ENCODE results near the gene DIPK1C. TPM values are rescaled to one million over a fixed set of nuclear protein-coding genes. Genes with fewer than 3 reads are reported as not detected.

Gene DIPK1C
- total RNA-seq, 1 donor from 2014 or later = not detected

GRCh38 chr18:74482697-74483096 lies 25.6 kb upstream of the DIPK1C start:
- H3K4me3 ChIP-seq (ENCODE audit: low read depth, low read length) = no peak overlapping the region
- DNase-seq (ENCODE audit: low read depth) = no peak
- TF ChIP-seq CTCF (conservative IDR thresholded peaks at IDR 0.05; ENCODE audit: low read depth, low read length) = no peak

GRCh38 chr18:74480149-74480651 lies 23.1 kb upstream of the DIPK1C start:
- TF ChIP-seq CTCF (conservative IDR thresholded peaks at IDR 0.05; ENCODE audit: low read depth, low read length) = no peak
- no peak overlapping the region for H3K4me3 ChIP-seq (ENCODE audit: low read depth, low read length)
- no peak for DNase-seq (ENCODE audit: low read depth)

- no peak for DNase-seq (ENCODE audit: low read depth)
- TF ChIP-seq CTCF (conservative IDR thresholded peaks at IDR 0.05; ENCODE audit: low read depth, low read length) = no peak
- H3K4me3 ChIP-seq (ENCODE audit: low read depth, low read length) = no peak overlapping the region
Observed at GRCh38 chr18:74479486-74480148, 22.5 kb upstream of the DIPK1C start.

GRCh38 chr18:74478880-74479279 lies 21.8 kb upstream of the DIPK1C start:
- H3K4me3 ChIP-seq (ENCODE audit: low read depth, low read length) = no peak overlapping the region
- DNase-seq (ENCODE audit: low read depth) = no peak
- TF ChIP-seq CTCF (conservative IDR thresholded peaks at IDR 0.05; ENCODE audit: low read depth, low read length) = no peak

GRCh38 chr18:74478316-74478715 lies 21.2 kb upstream of the DIPK1C start:
- TF ChIP-seq CTCF (conservative IDR thresholded peaks at IDR 0.05; ENCODE audit: low read depth, low read length) = no peak
- no peak for DNase-seq (ENCODE audit: low read depth)
- no peak overlapping the region for H3K4me3 ChIP-seq (ENCODE audit: low read depth, low read length)

- DNase-seq (ENCODE audit: low read depth) = no peak
Observed at GRCh38 chr18:74477771-74478170, 20.7 kb upstream of the DIPK1C start.

More at GRCh38 chr18:74477771-74478170, 20.7 kb upstream of the DIPK1C start:
- H3K4me3 ChIP-seq (ENCODE audit: low read depth, low read length) = no peak overlapping the region
- TF ChIP-seq CTCF (conservative IDR thresholded peaks at IDR 0.05; ENCODE audit: low read depth, low read length) = no peak

Measured in epithelial cell of proximal tubule (primary cell).